Parathyroid adenoma (tissue), 2 donors: ENCODE results near the gene RNF121.
A peak's percentile ranks its signal among the peaks of the same experiment; 100 is the strongest.
"Not testable (repeated sequence)": the region's sequence is repeated elsewhere in the genome, so short reads cannot be mapped to it uniquely, and the experiment has no call there.

Experiments used
- H2AFZ ChIP-seq: fragments of 300-600 bp; sonication (generic); one replicate; pipeline ENCODE4 v1.7.0; 2017; ENCODE audit warnings: antibody characterized with exemption, mild to moderate bottlenecking
- H3K27ac ChIP-seq: fragments of 300-600 bp; sonication (generic); one replicate; pipeline ENCODE4 v1.7.0; 2017
- H3K27me3 ChIP-seq: fragments of 300-600 bp; sonication (generic); one replicate; pipeline ENCODE4 v1.7.0; 2017; ENCODE audit warnings: low read length; ENCODE audit not compliant: control insufficient read depth, insufficient read depth
- H3K36me3 ChIP-seq: fragments of 300-600 bp; sonication (generic); one replicate; pipeline ENCODE4 v1.7.0; 2017; ENCODE audit warnings: low read length; ENCODE audit not compliant: control insufficient read depth, insufficient read depth
- H3K4me1 ChIP-seq: fragments of 300-600 bp; sonication (generic); one replicate; pipeline ENCODE4 v1.7.0; 2017; ENCODE audit warnings: control low read depth
- H3K4me2 ChIP-seq: fragments of 300-600 bp; sonication (generic); one replicate; pipeline ENCODE4 v1.7.0; 2017; ENCODE audit warnings: low read length
- H3K4me3 ChIP-seq: fragments of 300-600 bp; sonication (generic); one replicate; pipeline ENCODE4 v1.7.0; 2017; ENCODE audit warnings: low read depth, low read length
- H3K79me2 ChIP-seq: fragments of 300-600 bp; sonication (generic); one replicate; pipeline ENCODE4 v1.7.0; 2017; ENCODE audit warnings: control low read depth
- H3K9ac ChIP-seq: fragments of 300-600 bp; sonication (generic); one replicate; pipeline ENCODE4 v1.7.0; 2017; ENCODE audit warnings: mild to moderate bottlenecking
- H3K9me3 ChIP-seq: fragments of 300-600 bp; sonication (generic); one replicate; pipeline ENCODE4 v1.7.0; 2017; ENCODE audit warnings: low read length; ENCODE audit not compliant: control insufficient read depth
- TF ChIP-seq, protein P1 (sequence below): fragments of 300-600 bp; sonication (generic); IDR thresholded peaks from one replicate; pipeline ENCODE4 v1.7.0; 2017; ENCODE audit warnings: antibody characterized with exemption, mild to moderate bottlenecking
- donor health status: primary hyperparathyroidism.

The RNF121 gene

DNA sequence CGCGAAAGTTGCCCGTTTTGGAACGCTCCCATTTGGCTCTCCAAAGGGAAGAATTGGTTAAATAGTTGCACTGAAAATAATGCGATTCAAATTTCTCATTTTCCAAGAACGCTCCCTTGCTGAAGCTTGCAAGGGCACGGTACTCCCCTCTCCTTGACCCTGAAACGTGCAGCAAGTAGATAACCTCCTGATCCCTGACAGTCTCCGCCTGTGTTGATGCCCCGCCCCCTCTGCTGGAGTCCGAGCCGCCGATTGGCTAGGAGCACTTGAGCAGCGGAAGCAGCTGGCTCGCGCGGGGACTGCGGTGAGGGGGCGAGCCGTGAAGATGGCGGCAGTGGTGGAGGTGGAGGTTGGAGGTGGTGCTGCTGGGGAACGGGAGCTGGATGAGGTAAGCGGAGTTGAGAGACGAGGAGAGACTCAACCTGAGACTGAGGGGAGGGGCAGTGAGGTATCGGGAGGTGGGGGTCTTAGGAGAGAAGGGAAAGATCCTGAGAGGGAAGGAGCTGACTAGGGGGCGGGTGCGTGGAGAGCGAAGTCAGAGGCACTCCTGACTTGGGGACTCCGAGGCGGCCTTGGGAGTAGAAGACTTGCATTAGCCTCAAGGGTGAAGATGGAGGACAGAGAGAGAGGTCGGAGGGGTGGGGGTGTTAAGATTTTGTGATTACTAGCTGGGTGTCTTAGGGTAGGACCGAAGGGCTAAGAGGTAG is at the start of gene RNF121:
Gene RNF121, plus strand, starts transcription at position 310 of the 707 bp plus-strand sequence. Its CDS starts 16 bp downstream, at position 326.
- Histone ChIP-seq H3K4me2 (peak within 1 kb of the TSS; percentile 87), H3K4me3 (peak within 1 kb of the TSS; percentile 93), H3K27me3 (no peaks in the 10 kb centered on the region), H3K79me2 (peaks cover 19% of the 10 kb centered on the region), H3K9me3 (no peaks in the 10 kb centered on the region), H3K36me3 (no peaks in the 10 kb centered on the region), H3K27ac (peak within 1 kb of the TSS; percentile 82), H3K9ac (peak within 1 kb of the TSS; percentile 19), H3K4me1 (peaks cover 4% of the 10 kb centered on the region), H2AFZ (peak within 1 kb of the TSS; percentile 92)
- TF ChIP-seq, protein P1, sequence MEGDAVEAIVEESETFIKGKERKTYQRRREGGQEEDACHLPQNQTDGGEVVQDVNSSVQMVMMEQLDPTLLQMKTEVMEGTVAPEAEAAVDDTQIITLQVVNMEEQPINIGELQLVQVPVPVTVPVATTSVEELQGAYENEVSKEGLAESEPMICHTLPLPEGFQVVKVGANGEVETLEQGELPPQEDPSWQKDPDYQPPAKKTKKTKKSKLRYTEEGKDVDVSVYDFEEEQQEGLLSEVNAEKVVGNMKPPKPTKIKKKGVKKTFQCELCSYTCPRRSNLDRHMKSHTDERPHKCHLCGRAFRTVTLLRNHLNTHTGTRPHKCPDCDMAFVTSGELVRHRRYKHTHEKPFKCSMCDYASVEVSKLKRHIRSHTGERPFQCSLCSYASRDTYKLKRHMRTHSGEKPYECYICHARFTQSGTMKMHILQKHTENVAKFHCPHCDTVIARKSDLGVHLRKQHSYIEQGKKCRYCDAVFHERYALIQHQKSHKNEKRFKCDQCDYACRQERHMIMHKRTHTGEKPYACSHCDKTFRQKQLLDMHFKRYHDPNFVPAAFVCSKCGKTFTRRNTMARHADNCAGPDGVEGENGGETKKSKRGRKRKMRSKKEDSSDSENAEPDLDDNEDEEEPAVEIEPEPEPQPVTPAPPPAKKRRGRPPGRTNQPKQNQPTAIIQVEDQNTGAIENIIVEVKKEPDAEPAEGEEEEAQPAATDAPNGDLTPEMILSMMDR: no peak

DNA sequence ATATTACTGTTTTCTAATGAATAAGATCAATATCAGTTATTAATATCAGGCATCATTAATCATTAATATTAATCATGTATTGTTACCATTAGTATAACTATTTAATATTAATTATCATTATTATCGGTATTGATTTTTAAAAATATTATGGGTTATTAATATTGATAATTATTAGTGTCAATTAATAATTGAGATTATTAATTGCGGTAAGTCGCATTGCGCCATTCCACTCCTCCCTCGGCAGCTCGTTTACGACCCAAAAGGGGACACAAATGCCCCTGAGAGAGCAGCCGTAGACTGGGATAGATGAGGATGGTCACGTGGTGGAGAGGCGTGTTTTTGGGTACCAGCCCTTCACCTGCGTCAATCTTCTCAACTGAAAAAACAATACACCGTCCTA is 43.0 kb upstream of the RNF121 start:
- H3K9me3 ChIP-seq, H3K4me3 ChIP-seq, H3K27ac ChIP-seq, H3K27me3 ChIP-seq, H3K79me2 ChIP-seq, H2AFZ ChIP-seq, H3K9ac ChIP-seq, H3K4me2 ChIP-seq, H3K36me3 ChIP-seq: not testable (repeated sequence)
- H3K4me1 ChIP-seq: peaks cover 12% of the 10 kb centered on the region

DNA sequence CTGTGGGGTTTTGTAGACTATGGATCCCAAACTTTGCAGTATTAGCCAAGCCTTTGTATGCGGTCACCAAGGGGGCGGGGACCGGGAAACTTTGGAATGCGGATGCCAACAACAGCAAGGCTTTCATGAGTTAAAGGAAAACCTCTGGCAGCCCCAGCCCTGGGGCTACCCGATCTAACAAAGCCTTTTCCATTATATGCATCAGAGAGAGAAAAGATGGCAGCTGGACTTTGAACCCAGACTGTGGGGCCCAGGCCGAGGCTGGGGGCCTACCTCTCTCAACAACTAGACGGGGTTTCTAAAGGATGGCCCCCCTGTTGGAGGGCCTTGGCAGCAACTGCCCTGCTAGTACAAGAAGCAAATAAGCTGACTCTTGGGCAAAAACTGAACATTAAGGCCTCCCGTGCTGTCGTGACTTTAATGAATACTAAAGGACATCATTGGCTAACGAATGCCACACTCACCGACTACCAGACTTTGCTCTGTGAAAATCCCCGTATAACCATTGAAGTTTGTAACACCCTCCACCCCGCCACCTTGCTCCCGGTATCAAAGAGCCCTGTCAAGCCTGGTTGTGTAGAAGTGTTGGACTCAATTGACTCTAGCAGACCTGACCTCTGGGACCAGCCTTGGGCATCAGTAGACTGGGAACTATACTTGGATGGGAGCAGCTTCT is 40.4 kb upstream of the RNF121 start:
- H3K4me2 ChIP-seq, H3K27me3 ChIP-seq, H3K4me3 ChIP-seq, H2AFZ ChIP-seq, H3K79me2 ChIP-seq, H3K9me3 ChIP-seq, H3K9ac ChIP-seq, H3K4me1 ChIP-seq, H3K27ac ChIP-seq, H3K36me3 ChIP-seq: not testable (repeated sequence)

DNA sequence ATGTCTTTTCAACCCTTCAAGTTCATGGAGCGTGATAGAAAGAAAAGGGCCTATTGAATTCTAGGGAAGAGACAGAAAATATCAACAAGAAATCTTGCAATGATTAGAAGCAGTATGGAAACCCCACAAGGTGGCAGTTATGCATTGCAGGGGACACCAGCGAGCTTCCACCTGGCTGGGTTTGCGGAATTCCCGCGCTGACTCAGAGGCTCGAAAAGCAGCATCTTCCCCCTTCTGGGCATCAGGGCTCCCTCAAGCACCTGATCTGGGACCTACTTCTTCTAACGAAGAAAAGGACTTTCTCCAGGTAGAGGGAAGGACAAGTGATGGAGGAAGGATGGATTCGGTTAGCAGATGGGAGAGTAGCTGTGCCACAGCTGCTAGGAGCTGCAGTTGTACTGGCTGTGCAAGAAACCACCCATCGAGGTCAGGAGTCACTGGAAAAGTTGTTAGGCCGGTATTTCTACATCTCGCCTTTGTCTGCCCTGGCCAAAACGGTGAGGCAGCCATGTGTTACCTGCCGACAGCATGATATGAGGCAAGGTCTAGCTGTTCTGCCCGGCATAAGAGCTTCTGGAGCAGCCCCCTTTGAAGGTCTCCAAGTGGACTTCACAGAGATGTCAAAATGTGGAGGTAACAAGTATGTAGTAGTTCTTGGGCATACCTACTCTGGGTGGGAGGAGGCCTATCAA is 39.5 kb upstream of the RNF121 start:
- H3K27me3 ChIP-seq, H3K9me3 ChIP-seq, H3K4me2 ChIP-seq, H3K9ac ChIP-seq, H3K79me2 ChIP-seq, H3K27ac ChIP-seq, H3K4me1 ChIP-seq, H3K36me3 ChIP-seq, H2AFZ ChIP-seq, H3K4me3 ChIP-seq: not testable (repeated sequence)

DNA sequence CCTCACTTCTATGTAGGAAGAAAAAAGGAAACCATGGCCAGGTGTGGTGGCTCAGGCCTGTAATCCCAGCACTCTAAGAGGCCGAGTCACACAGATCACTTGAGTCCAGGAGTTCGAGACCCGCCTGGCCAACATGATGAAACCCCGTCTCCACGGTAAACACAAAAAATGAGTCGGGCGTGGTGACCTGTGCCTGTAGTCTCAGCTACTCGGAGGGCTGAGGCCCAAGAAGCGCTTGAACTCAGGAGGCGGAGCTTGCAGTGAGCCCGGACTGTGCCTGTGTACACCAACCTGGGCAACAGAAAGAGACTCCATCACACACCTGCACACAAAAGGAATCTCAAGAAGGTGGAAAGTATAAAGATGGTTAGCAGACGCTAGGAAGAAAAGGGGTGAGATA is 32.9 kb upstream of the RNF121 start:
- Histone ChIP-seq H3K79me2 (no peaks in the 10 kb centered on the region), H3K27ac (no peak overlapping the region), H3K9ac (no peak overlapping the region), H3K4me3 (no peak overlapping the region), H3K4me2 (no peak overlapping the region), H3K36me3 (no peaks in the 10 kb centered on the region), H2AFZ (no peak overlapping the region), H3K9me3 (no peaks in the 10 kb centered on the region), H3K27me3 (no peaks in the 10 kb centered on the region), H3K4me1 (no peaks in the 10 kb centered on the region)
- TF ChIP-seq, protein P1: no peak

DNA sequence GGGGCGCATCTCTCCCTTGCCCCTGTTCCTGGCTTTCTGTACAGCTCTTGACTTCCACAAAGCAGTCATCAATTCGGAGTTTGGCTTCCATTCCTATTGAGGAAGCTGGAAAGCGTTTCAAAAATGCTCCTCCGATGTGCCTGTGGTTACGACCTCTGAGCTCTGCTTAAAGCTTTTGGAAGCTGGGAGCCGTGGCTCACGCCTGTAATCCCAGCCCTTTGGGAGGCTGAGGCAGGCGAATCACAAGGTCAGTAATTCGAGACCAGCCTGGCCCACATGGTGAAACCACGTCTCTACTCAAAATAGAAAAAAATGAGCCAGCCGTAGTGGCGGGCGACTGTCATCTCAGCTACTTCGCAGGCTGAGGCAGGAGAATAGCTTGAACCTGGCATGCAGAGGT is 27.7 kb upstream of the RNF121 start:
- H3K27ac ChIP-seq, H3K79me2 ChIP-seq, H3K4me3 ChIP-seq: not testable (repeated sequence)

More for the DNA sequence above, 27.7 kb upstream of the RNF121 start:
- H3K9ac ChIP-seq, H3K4me1 ChIP-seq, H3K27me3 ChIP-seq, H3K36me3 ChIP-seq, H2AFZ ChIP-seq, H3K9me3 ChIP-seq, H3K4me2 ChIP-seq: not testable (repeated sequence)
